Measurements from ENCODE around the gene KCNJ1. TPM values are rescaled to one million over a fixed set of nuclear protein-coding genes. Genes with fewer than 3 reads are reported as not detected.

Gene KCNJ1
- total RNA-seq, 1 donor from 2014 or later = not detected

- Histone ChIP-seq H3K36me3 (no peaks in the 10 kb centered on the region), H3K4me1 (no peaks in the 10 kb centered on the region), H3K4me3 (no peak overlapping the region), H3K27me3 (no peaks in the 10 kb centered on the region), H3K27ac (no peak overlapping the region), H3K9me3 (no peaks in the 10 kb centered on the region)
- no peak for TF ChIP-seq CTCF (IDR thresholded peaks at IDR 0.05)
- intact Hi-C loops (cut with DNase I) = no loop called here
- no peak for DNase-seq (ENCODE audit: low spot score in 2 of 2)
Measured at GRCh38 chr11:128872094-128872493, 5.0 kb upstream of the KCNJ1 start.

GRCh38 chr11:128871168-128871610 lies 4.1 kb upstream of the KCNJ1 start:
- no peak for TF ChIP-seq CTCF (IDR thresholded peaks at IDR 0.05)
- H3K4me1 ChIP-seq = no peaks in the 10 kb centered on the region
- H3K36me3 ChIP-seq = no peaks in the 10 kb centered on the region
- H3K27me3 ChIP-seq = no peaks in the 10 kb centered on the region
- intact Hi-C loops (cut with DNase I) = no loop called here
- no peaks in the 10 kb centered on the region for H3K9me3 ChIP-seq
- no peak for DNase-seq (ENCODE audit: low spot score in 2 of 2)
- no peak overlapping the region for H3K4me3 ChIP-seq
- no peak overlapping the region for H3K27ac ChIP-seq

GRCh38 chr11:128868841-128869671 lies 2.0 kb upstream of the KCNJ1 start:
- intact Hi-C loops (cut with DNase I) = no loop called here
- Histone ChIP-seq H3K27ac (no peak overlapping the region), H3K36me3 (no peaks in the 10 kb centered on the region), H3K9me3 (no peaks in the 10 kb centered on the region), H3K4me3 (no peak overlapping the region), H3K4me1 (no peaks in the 10 kb centered on the region), H3K27me3 (no peaks in the 10 kb centered on the region)
- TF ChIP-seq CTCF (IDR thresholded peaks at IDR 0.05) = no peak
- DNase-seq (ENCODE audit: low spot score in 2 of 2) = no peak

- no peak for DNase-seq (ENCODE audit: low spot score in 2 of 2)
- Histone ChIP-seq H3K4me3 (no peak overlapping the region), H3K36me3 (no peaks in the 10 kb centered on the region), H3K4me1 (no peaks in the 10 kb centered on the region), H3K27ac (no peak overlapping the region), H3K27me3 (no peaks in the 10 kb centered on the region), H3K9me3 (no peaks in the 10 kb centered on the region)
- intact Hi-C loops (cut with DNase I) = no loop called here
- no peak for TF ChIP-seq CTCF (IDR thresholded peaks at IDR 0.05)
Measured at GRCh38 chr11:128865490-128865889, 1.6 kb downstream of the KCNJ1 start.

- Histone ChIP-seq H3K9me3 (no peaks in the 10 kb centered on the region), H3K36me3 (no peaks in the 10 kb centered on the region), H3K27me3 (no peaks in the 10 kb centered on the region), H3K4me1 (peaks cover 0 to 3% of the 10 kb centered on the region in 2 donors), H3K27ac (no peak overlapping the region), H3K4me3 (no peak overlapping the region)
- intact Hi-C loops (cut with DNase I) = no loop called here
- no peak for TF ChIP-seq CTCF (IDR thresholded peaks at IDR 0.05)
- no peak for DNase-seq (ENCODE audit: low spot score in 2 of 2)
Measured at GRCh38 chr11:128862908-128863660, 4.0 kb downstream of the KCNJ1 start.
